ENCODE results near the gene FBXL2.

GRCh38 chr3:33424606-33425452, 147.6 kb downstream of the FBXL2 start:
- TF ChIP-seq CTCF (conservative IDR thresholded peaks at IDR 0.05; ENCODE audit: low read length) (no peak), EZH2phosphoT487 (IDR thresholded peaks at IDR 0.05; ENCODE audit: borderline replicate concordance, low read depth, low read length) (no peak)

Measured in OCI-LY7 (cell line).